Measurements from ENCODE around the gene LARP4B. TPM values are rescaled to one million over a fixed set of nuclear protein-coding genes. Genes with fewer than 3 reads are reported as not detected.

Gene LARP4B
- total RNA-seq, 2 experiments from 2014 or later = 66.7 to 69.3 TPM

- DNase-seq = no peak
- H3K27me3 Mint-ChIP-seq (ENCODE audit: low read depth) = no peaks in the 10 kb centered on the region
- CTCF ChIA-PET = no interaction called here
- peaks cover 25% of the 10 kb centered on the region for H3K4me1 Mint-ChIP-seq (ENCODE audit: low read depth)
- H3K9me3 Mint-ChIP-seq = no peaks in the 10 kb centered on the region
- H3K36me3 Mint-ChIP-seq (ENCODE audit: low read depth) = peaks cover 36% of the 10 kb centered on the region
- no peak overlapping the region for H3K27ac Mint-ChIP-seq
- intact Hi-C loops (cut with micrococcal nuclease) = no loop called here
- no peak overlapping the region for H3K4me3 Mint-ChIP-seq
Measured at GRCh38 chr10:870564-871166, 60.8 kb downstream of the LARP4B start.

- Mint-ChIP-seq H3K4me3 (no peak overlapping the region), H3K27ac (no peak overlapping the region), H3K27me3 (ENCODE audit: low read depth) (no peaks in the 10 kb centered on the region), H3K4me1 (ENCODE audit: low read depth) (peaks cover 25% of the 10 kb centered on the region), H3K36me3 (ENCODE audit: low read depth) (peaks cover 38% of the 10 kb centered on the region), H3K9me3 (no peaks in the 10 kb centered on the region)
- DNase-seq = no peak
- intact Hi-C loops (cut with micrococcal nuclease) = no loop called here
- CTCF ChIA-PET = interaction anchor here (0.9 kb wide), 1 partner anchor 286 kb away, joined by 3 read pairs; no protein-coding TSS in a partner anchor
Measured at GRCh38 chr10:869171-869570, 62.3 kb downstream of the LARP4B start.

- H3K36me3 Mint-ChIP-seq (ENCODE audit: low read depth) = peaks cover 47% of the 10 kb centered on the region
- peaks cover 25% of the 10 kb centered on the region for H3K4me1 Mint-ChIP-seq (ENCODE audit: low read depth)
- H3K27me3 Mint-ChIP-seq (ENCODE audit: low read depth) = no peaks in the 10 kb centered on the region
- H3K4me3 Mint-ChIP-seq = no peak overlapping the region
- CTCF ChIA-PET = no interaction called here
- no peak for DNase-seq
- intact Hi-C loops (cut with micrococcal nuclease) = no loop called here
- H3K9me3 Mint-ChIP-seq = no peaks in the 10 kb centered on the region
- H3K27ac Mint-ChIP-seq = no peak overlapping the region
Measured at GRCh38 chr10:867807-868206, 63.7 kb downstream of the LARP4B start.

- Mint-ChIP-seq H3K4me3 (no peak overlapping the region), H3K36me3 (ENCODE audit: low read depth) (peaks cover 43% of the 10 kb centered on the region), H3K27ac (no peak overlapping the region), H3K4me1 (ENCODE audit: low read depth) (peaks cover 21% of the 10 kb centered on the region), H3K9me3 (no peaks in the 10 kb centered on the region), H3K27me3 (ENCODE audit: low read depth) (no peaks in the 10 kb centered on the region)
- intact Hi-C loops (cut with micrococcal nuclease) = no loop called here
- CTCF ChIA-PET = no interaction called here
- no peak for DNase-seq
Measured at GRCh38 chr10:866577-866941, 64.9 kb downstream of the LARP4B start.

- no peaks in the 10 kb centered on the region for H3K27me3 Mint-ChIP-seq (ENCODE audit: low read depth)
- H3K4me1 Mint-ChIP-seq (ENCODE audit: low read depth) = peaks cover 18% of the 10 kb centered on the region
- H3K9me3 Mint-ChIP-seq = no peaks in the 10 kb centered on the region
- CTCF ChIA-PET = no interaction called here
- H3K4me3 Mint-ChIP-seq = no peak overlapping the region
- no peak for DNase-seq
- intact Hi-C loops (cut with micrococcal nuclease) = no loop called here
- no peak overlapping the region for H3K27ac Mint-ChIP-seq
- H3K36me3 Mint-ChIP-seq (ENCODE audit: low read depth) = peaks cover 47% of the 10 kb centered on the region
Measured at GRCh38 chr10:865924-866576, 65.5 kb downstream of the LARP4B start.

GRCh38 chr10:865257-865656 is 66.2 kb downstream of the LARP4B start:
- Mint-ChIP-seq H3K4me1 (ENCODE audit: low read depth) (peaks cover 10% of the 10 kb centered on the region), H3K27me3 (ENCODE audit: low read depth) (no peaks in the 10 kb centered on the region), H3K4me3 (no peak overlapping the region), H3K27ac (no peak overlapping the region), H3K36me3 (ENCODE audit: low read depth) (peaks cover 51% of the 10 kb centered on the region), H3K9me3 (no peaks in the 10 kb centered on the region)
- no peak for DNase-seq
- CTCF ChIA-PET = no interaction called here
- intact Hi-C loops (cut with micrococcal nuclease) = no loop called here

- no peak for DNase-seq
- Mint-ChIP-seq H3K36me3 (ENCODE audit: low read depth) (peaks cover 60% of the 10 kb centered on the region), H3K27ac (no peak overlapping the region), H3K4me1 (ENCODE audit: low read depth) (peaks cover 9% of the 10 kb centered on the region), H3K4me3 (no peak overlapping the region), H3K27me3 (ENCODE audit: low read depth) (no peaks in the 10 kb centered on the region), H3K9me3 (no peaks in the 10 kb centered on the region)
- CTCF ChIA-PET = no interaction called here
- intact Hi-C loops (cut with micrococcal nuclease) = no loop called here
Measured at GRCh38 chr10:860519-860918, 71.0 kb downstream of the LARP4B start.

- no peaks in the 10 kb centered on the region for H3K27me3 Mint-ChIP-seq (ENCODE audit: low read depth)
- no peak for DNase-seq
- H3K9me3 Mint-ChIP-seq = no peaks in the 10 kb centered on the region
- CTCF ChIA-PET = no interaction called here
- H3K4me3 Mint-ChIP-seq = no peak overlapping the region
- intact Hi-C loops (cut with micrococcal nuclease) = no loop called here
- H3K4me1 Mint-ChIP-seq (ENCODE audit: low read depth) = peaks cover 24% of the 10 kb centered on the region
- no peak overlapping the region for H3K27ac Mint-ChIP-seq
- H3K36me3 Mint-ChIP-seq (ENCODE audit: low read depth) = peaks cover 52% of the 10 kb centered on the region
Measured at GRCh38 chr10:856416-857157, 74.9 kb downstream of the LARP4B start.

- Mint-ChIP-seq H3K9me3 (peaks cover 4% of the 10 kb centered on the region), H3K4me1 (ENCODE audit: low read depth) (peaks cover 30% of the 10 kb centered on the region), H3K27ac (no peak overlapping the region), H3K36me3 (ENCODE audit: low read depth) (peaks cover 52% of the 10 kb centered on the region), H3K27me3 (ENCODE audit: low read depth) (no peaks in the 10 kb centered on the region), H3K4me3 (no peak overlapping the region)
- CTCF ChIA-PET = interaction anchor here (0.7 kb wide), 1 partner anchor 56 kb away, joined by 3 read pairs; no protein-coding TSS in a partner anchor
- DNase-seq = no peak
- intact Hi-C loops (cut with micrococcal nuclease) = no loop called here
Measured at GRCh38 chr10:855671-856070, 75.8 kb downstream of the LARP4B start.

GRCh38 chr10:855079-855478 is 76.4 kb downstream of the LARP4B start:
- Mint-ChIP-seq H3K27me3 (ENCODE audit: low read depth) (no peaks in the 10 kb centered on the region), H3K36me3 (ENCODE audit: low read depth) (peaks cover 53% of the 10 kb centered on the region), H3K27ac (no peak overlapping the region), H3K4me3 (no peak overlapping the region), H3K9me3 (peaks cover 8% of the 10 kb centered on the region), H3K4me1 (ENCODE audit: low read depth) (peaks cover 30% of the 10 kb centered on the region)
- no peak for DNase-seq
- CTCF ChIA-PET = no interaction called here
- intact Hi-C loops (cut with micrococcal nuclease) = no loop called here

GRCh38 chr10:853017-853416 is 78.5 kb downstream of the LARP4B start:
- no peak for DNase-seq
- CTCF ChIA-PET = no interaction called here
- Mint-ChIP-seq H3K4me3 (no peak overlapping the region), H3K4me1 (ENCODE audit: low read depth) (peaks cover 35% of the 10 kb centered on the region), H3K36me3 (ENCODE audit: low read depth) (peaks cover 52% of the 10 kb centered on the region), H3K9me3 (peaks cover 12% of the 10 kb centered on the region), H3K27ac (no peak overlapping the region), H3K27me3 (ENCODE audit: low read depth) (no peaks in the 10 kb centered on the region)
- intact Hi-C loops (cut with micrococcal nuclease) = no loop called here

- H3K4me1 Mint-ChIP-seq (ENCODE audit: low read depth) = peaks cover 37% of the 10 kb centered on the region
- peaks cover 12% of the 10 kb centered on the region for H3K9me3 Mint-ChIP-seq
- intact Hi-C loops (cut with micrococcal nuclease) = no loop called here
- no peak overlapping the region for H3K4me3 Mint-ChIP-seq
- no peak for DNase-seq
- H3K27ac Mint-ChIP-seq = peak overlapping the region; percentile 2
- H3K36me3 Mint-ChIP-seq (ENCODE audit: low read depth) = peaks cover 52% of the 10 kb centered on the region
- CTCF ChIA-PET = no interaction called here
- H3K27me3 Mint-ChIP-seq (ENCODE audit: low read depth) = no peaks in the 10 kb centered on the region
Measured at GRCh38 chr10:852386-852785, 79.1 kb downstream of the LARP4B start.

- intact Hi-C loops (cut with micrococcal nuclease) = no loop called here
- peak overlapping the region; percentile 2 for H3K27ac Mint-ChIP-seq
- H3K27me3 Mint-ChIP-seq (ENCODE audit: low read depth) = no peaks in the 10 kb centered on the region
- peaks cover 36% of the 10 kb centered on the region for H3K4me1 Mint-ChIP-seq (ENCODE audit: low read depth)
- H3K4me3 Mint-ChIP-seq = no peak overlapping the region
- H3K9me3 Mint-ChIP-seq = peaks cover 12% of the 10 kb centered on the region
- DNase-seq = no peak
- CTCF ChIA-PET = no interaction called here
- H3K36me3 Mint-ChIP-seq (ENCODE audit: low read depth) = peaks cover 54% of the 10 kb centered on the region
Measured at GRCh38 chr10:851901-852300, 79.6 kb downstream of the LARP4B start.

All from activated naive CD4-positive, alpha-beta T cell treated with anti-CD3 and anti-CD28 coated beads for 36 hours (primary cell).